HPDE6-E6E7 (cell line): ENCODE data around the gene PDHX.
A peak's percentile ranks its signal among the peaks of the same experiment; 100 is the strongest.
"Not testable (repeated sequence)": the region's sequence is repeated elsewhere in the genome, so short reads cannot be mapped to it uniquely, and the experiment has no call there.

ENCODE experiments used
- DNase-seq: peaks from one replicate; pipeline ENCODE4 v3.0.0; 2011; ENCODE audit warnings: missing footprints; ENCODE audit errors: extremely low spot score

Gene PDHX

GRCh38 chr11:34910817-34911216, 5.6 kb upstream of the PDHX start:
- DNase-seq = no peak

GRCh38 chr11:34911676-34912075, 4.7 kb upstream of the PDHX start:
- DNase-seq = no peak

GRCh38 chr11:34913556-34913955, 2.9 kb upstream of the PDHX start:
- not testable (repeated sequence) for DNase-seq

- DNase-seq = no peak
Measured at GRCh38 chr11:34915136-34916014, 1.0 kb upstream of the PDHX start.

- DNase-seq = peak; percentile 38
Measured at GRCh38 chr11:34916843-34917770, 689 bp downstream of the PDHX start.

GRCh38 chr11:34921156-34921555, 4.7 kb downstream of the PDHX start:
- no peak for DNase-seq

- DNase-seq = no peak
Measured at GRCh38 chr11:34924714-34925113, 8.3 kb downstream of the PDHX start.

- DNase-seq = no peak
Measured at GRCh38 chr11:34926101-34926830, 9.8 kb downstream of the PDHX start.

- DNase-seq = no peak
Measured at GRCh38 chr11:34926831-34927132, 10.4 kb downstream of the PDHX start.

GRCh38 chr11:34928268-34928959, 12.0 kb downstream of the PDHX start:
- DNase-seq = no peak

- no peak for DNase-seq
Measured at GRCh38 chr11:34928960-34929680, 12.7 kb downstream of the PDHX start.

- no peak for DNase-seq
Measured at GRCh38 chr11:34929794-34930763, 13.7 kb downstream of the PDHX start.

- DNase-seq = no peak
Measured at GRCh38 chr11:34936945-34937629, 20.7 kb downstream of the PDHX start.

- no peak for DNase-seq
Measured at GRCh38 chr11:34938611-34939010, 22.2 kb downstream of the PDHX start.

- DNase-seq = no peak
Measured at GRCh38 chr11:34940026-34940677, 23.7 kb downstream of the PDHX start.

GRCh38 chr11:34941688-34942087, 25.3 kb downstream of the PDHX start:
- no peak for DNase-seq

GRCh38 chr11:34944692-34945091, 28.3 kb downstream of the PDHX start:
- no peak for DNase-seq

GRCh38 chr11:34948696-34949095, 32.3 kb downstream of the PDHX start:
- no peak for DNase-seq

GRCh38 chr11:34953955-34954354, 37.5 kb downstream of the PDHX start:
- DNase-seq = no peak
